Body of pancreas (tissue), 4 donors: ENCODE measurements around the gene LRCH4.

Source experiments
- CTCF ChIP-seq, 7 experiments: fragments of 450-650 bp in 4 of 7; fragments of 200-600 bp in 3 of 7; sonication (generic) in 3 of 7; IDR thresholded peaks; one replicate each; pipeline ENCODE4 v1.5.1; 2016 to 2019; ENCODE audit warnings: antibody characterized with exemption in 7 of 7
- POLR2A ChIP-seq, 3 donors: fragments of 450-650 bp; IDR thresholded peaks; one replicate each; pipeline ENCODE4 v1.6.1; 2016; ENCODE audit warnings: antibody characterized with exemption in 3 of 3, mild to moderate bottlenecking in 2 of 3

GRCh38 chr7:100559127-100559526 lies 26.8 kb downstream of the LRCH4 start:
- TF ChIP-seq CTCF (IDR thresholded peaks at IDR 0.05) (no peak), POLR2A (IDR thresholded peaks at IDR 0.05) (no peak)
